HEK293T (cell line): ENCODE data around the gene KCNJ16.

ENCODE experiments used
- ARNT ChIP-seq: fragments of 450-650 bp; IDR thresholded peaks from 2 replicates; pipeline ENCODE4 v1.6.1; 2017; ENCODE audit warnings: mild to moderate bottlenecking
- HDGF ChIP-seq: fragments of 450-650 bp; IDR thresholded peaks from 2 replicates; pipeline ENCODE4 v1.6.1; 2017; ENCODE audit warnings: antibody characterized with exemption, borderline replicate concordance

DNA sequence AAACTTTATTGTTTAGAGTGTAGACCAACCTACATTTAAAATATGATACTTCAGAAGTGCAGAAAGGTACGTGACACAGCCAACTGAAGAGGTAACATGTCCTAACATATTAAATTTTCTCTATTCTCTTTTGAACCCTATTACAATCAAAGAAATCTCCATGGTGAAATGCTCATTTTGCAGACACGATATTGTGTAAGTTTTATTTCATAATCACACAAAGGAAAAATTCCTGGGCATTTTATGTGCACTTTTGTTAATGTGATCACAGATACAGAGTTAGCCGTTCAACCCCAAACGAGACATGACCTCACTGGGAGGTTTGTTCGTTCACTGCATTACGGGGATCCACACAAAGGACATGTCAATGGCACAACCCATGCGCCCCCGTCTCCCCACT, 21.8 kb downstream of the KCNJ16 start:
- TF ChIP-seq HDGF: no peak
- no peak for TF ChIP-seq ARNT
